Ectodermal cell (in vitro differentiated cells): ENCODE data around the gene LCORL.

Source experiments
- H3K27ac ChIP-seq: 2 replicates; pipeline ENCODE4 v1.7.0; 2013; ENCODE audit warnings: mild to moderate bottlenecking, low read depth, low read length; ENCODE audit not compliant: insufficient read depth, poor library complexity, severe bottlenecking
- H3K27me3 ChIP-seq: 2 replicates; pipeline ENCODE4 v1.7.0; 2013; ENCODE audit warnings: mild to moderate bottlenecking, low read length; ENCODE audit not compliant: insufficient read depth, control insufficient read depth, poor library complexity, severe bottlenecking
- H3K36me3 ChIP-seq: one replicate; pipeline ENCODE4 v1.7.0; 2013; ENCODE audit warnings: low read length; ENCODE audit not compliant: control insufficient read depth, insufficient read depth
- H3K4me1 ChIP-seq: one replicate; pipeline ENCODE4 v1.7.0; 2013; ENCODE audit warnings: low read length; ENCODE audit not compliant: control insufficient read depth, insufficient read depth
- H3K4me3 ChIP-seq: 2 replicates; pipeline ENCODE4 v1.7.0; 2013; ENCODE audit warnings: low read depth, low read length, control low read depth; ENCODE audit not compliant: insufficient read depth
- H3K9me3 ChIP-seq: 2 replicates; pipeline ENCODE4 v1.7.0; 2013; ENCODE audit warnings: mild to moderate bottlenecking, low read length, moderate library complexity; ENCODE audit not compliant: control insufficient read depth
- WGBS, 2 experiments: methylation state at CpG; one replicate each; pipeline ENCODE4 v1.1.7; 2013; ENCODE audit warnings: missing lambda C conversion rate in 2 of 2; 5-methylcytosine and 5-hydroxymethylcytosine counted together

Gene LCORL

GRCh38 chr4:17911608-17912007 is 109.9 kb downstream of the LCORL start:
- Histone ChIP-seq H3K4me3 (no peak overlapping the region), H3K36me3 (peaks cover 7% of the 10 kb centered on the region), H3K9me3 (no peaks in the 10 kb centered on the region), H3K27me3 (no peaks in the 10 kb centered on the region), H3K27ac (no peak overlapping the region), H3K4me1 (no peaks in the 10 kb centered on the region)
- WGBS, 2 experiments: 96 to 98% methylated on average over 11 of the region's 11 CpGs

GRCh38 chr4:17898553-17899055 is 123.0 kb downstream of the LCORL start:
- Histone ChIP-seq H3K36me3 (no peaks in the 10 kb centered on the region), H3K27ac (no peak overlapping the region), H3K27me3 (no peaks in the 10 kb centered on the region), H3K4me3 (no peak overlapping the region), H3K4me1 (no peaks in the 10 kb centered on the region), H3K9me3 (no peaks in the 10 kb centered on the region)
- 100% methylated on average over 1 of the region's 2 CpGs for WGBS, 2 experiments

DNA sequence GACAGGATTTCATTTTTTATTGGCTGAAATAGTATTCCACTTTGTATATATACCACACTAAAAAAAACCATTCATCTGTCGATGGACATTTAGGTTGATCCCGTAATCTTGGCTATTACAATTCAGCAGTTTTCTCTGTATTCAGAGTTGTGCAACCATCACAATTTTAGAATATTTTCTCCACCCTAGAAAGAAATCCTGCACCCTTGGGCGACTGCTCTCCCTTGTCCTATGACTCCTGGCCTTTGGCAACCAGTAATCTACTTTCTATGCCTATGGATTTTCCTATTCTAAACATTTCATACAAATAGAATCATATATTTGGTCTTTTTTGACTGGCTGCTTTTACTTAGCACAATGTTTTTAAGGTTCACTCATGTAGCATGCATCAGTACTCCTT is 126.1 kb downstream of the LCORL start:
- no peaks in the 10 kb centered on the region for H3K36me3 ChIP-seq
- no peak overlapping the region for H3K27ac ChIP-seq
- H3K4me1 ChIP-seq: no peaks in the 10 kb centered on the region
- no peaks in the 10 kb centered on the region for H3K9me3 ChIP-seq
- 96 to 97% methylated on average over 3 of the region's 3 CpGs for WGBS, 2 experiments
- H3K27me3 ChIP-seq: no peaks in the 10 kb centered on the region
- no peak overlapping the region for H3K4me3 ChIP-seq

GRCh38 chr4:17894421-17894820 is 127.1 kb downstream of the LCORL start:
- 70% methylated on average over 2 of the region's 3 CpGs; no CpG with 5 or more reads in 1 of the 2 experiments for WGBS, 2 experiments

GRCh38 chr4:17889692-17890091 is 131.9 kb downstream of the LCORL start:
- Histone ChIP-seq H3K9me3 (no peaks in the 10 kb centered on the region), H3K4me1 (no peaks in the 10 kb centered on the region), H3K27me3 (no peaks in the 10 kb centered on the region), H3K27ac (no peak overlapping the region), H3K4me3 (no peak overlapping the region), H3K36me3 (no peaks in the 10 kb centered on the region)
- no CpG with 5 or more reads among the region's 1 CpG for WGBS, 2 experiments

More at GRCh38 chr4:17894421-17894820, 127.1 kb downstream of the LCORL start:
- Histone ChIP-seq H3K4me1 (no peaks in the 10 kb centered on the region), H3K9me3 (no peaks in the 10 kb centered on the region), H3K27ac (no peak overlapping the region), H3K36me3 (no peaks in the 10 kb centered on the region), H3K27me3 (no peaks in the 10 kb centered on the region), H3K4me3 (no peak overlapping the region)

DNA sequence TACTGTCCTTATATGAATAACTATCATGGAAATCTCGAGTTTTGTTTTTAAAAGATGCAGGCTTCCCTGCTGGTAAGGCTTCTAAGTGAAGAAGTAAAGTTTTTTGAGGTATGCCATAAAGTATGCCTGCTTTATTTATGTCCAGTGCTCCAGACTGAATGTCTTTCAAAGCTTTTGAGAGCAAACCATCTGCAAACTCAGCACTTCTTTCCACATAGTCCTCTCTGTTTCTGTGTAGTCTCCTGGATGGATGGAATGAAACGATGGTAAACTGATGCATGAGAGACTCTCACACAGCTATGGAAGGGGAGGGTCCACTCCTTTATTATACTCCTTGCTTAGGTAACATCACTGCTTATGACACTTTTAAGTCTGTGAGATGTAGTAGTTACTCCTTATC is 137.0 kb downstream of the LCORL start:
- H3K36me3 ChIP-seq: no peaks in the 10 kb centered on the region
- H3K4me1 ChIP-seq: no peaks in the 10 kb centered on the region
- no peak overlapping the region for H3K4me3 ChIP-seq
- no peaks in the 10 kb centered on the region for H3K27me3 ChIP-seq
- no peak overlapping the region for H3K27ac ChIP-seq
- no peaks in the 10 kb centered on the region for H3K9me3 ChIP-seq
- 97 to 100% methylated on average over 2 of the region's 2 CpGs for WGBS, 2 experiments

- H3K4me3 ChIP-seq: no peak overlapping the region
- H3K36me3 ChIP-seq: no peaks in the 10 kb centered on the region
- no peaks in the 10 kb centered on the region for H3K9me3 ChIP-seq
- no peak overlapping the region for H3K27ac ChIP-seq
- no peaks in the 10 kb centered on the region for H3K4me1 ChIP-seq
- WGBS, 2 experiments: 100% methylated on average over 1 to 2 of the region's 2 CpGs
- no peaks in the 10 kb centered on the region for H3K27me3 ChIP-seq
These were observed 137.5 kb downstream of the LCORL start for GRCh38 chr4:17884063-17884462.

GRCh38 chr4:17877661-17878060 is 143.9 kb downstream of the LCORL start:
- Histone ChIP-seq H3K27me3 (no peaks in the 10 kb centered on the region), H3K27ac (no peak overlapping the region), H3K4me3 (no peak overlapping the region), H3K9me3 (no peaks in the 10 kb centered on the region), H3K36me3 (no peaks in the 10 kb centered on the region), H3K4me1 (no peaks in the 10 kb centered on the region)
- WGBS, 2 experiments: 94 to 97% methylated on average over 5 of the region's 5 CpGs

DNA sequence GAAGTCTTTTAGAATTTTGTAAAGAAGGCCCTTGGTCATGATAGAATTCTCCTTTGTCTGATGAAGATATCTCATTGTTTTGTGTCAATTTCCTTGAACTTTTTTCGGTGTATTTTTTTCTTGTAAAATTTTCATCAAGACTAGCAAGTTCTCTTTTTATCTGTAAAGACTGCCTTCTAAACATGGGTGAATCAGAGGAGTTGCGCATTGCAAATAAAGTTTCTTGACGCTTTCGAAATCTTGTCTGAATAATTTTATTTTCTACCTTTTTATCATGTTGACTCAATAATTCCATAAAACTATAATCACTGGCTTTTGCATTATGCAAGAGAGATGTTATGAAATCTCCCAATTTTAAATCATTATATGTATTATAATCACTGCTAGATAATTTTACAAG is 144.6 kb downstream of the LCORL start:
- no peaks in the 10 kb centered on the region for H3K27me3 ChIP-seq
- WGBS, 2 experiments: 95 to 100% methylated on average over 3 to 4 of the region's 4 CpGs
- no peak overlapping the region for H3K27ac ChIP-seq
- H3K36me3 ChIP-seq: no peaks in the 10 kb centered on the region
- H3K4me1 ChIP-seq: no peaks in the 10 kb centered on the region
- no peak overlapping the region for H3K4me3 ChIP-seq
- no peaks in the 10 kb centered on the region for H3K9me3 ChIP-seq

DNA sequence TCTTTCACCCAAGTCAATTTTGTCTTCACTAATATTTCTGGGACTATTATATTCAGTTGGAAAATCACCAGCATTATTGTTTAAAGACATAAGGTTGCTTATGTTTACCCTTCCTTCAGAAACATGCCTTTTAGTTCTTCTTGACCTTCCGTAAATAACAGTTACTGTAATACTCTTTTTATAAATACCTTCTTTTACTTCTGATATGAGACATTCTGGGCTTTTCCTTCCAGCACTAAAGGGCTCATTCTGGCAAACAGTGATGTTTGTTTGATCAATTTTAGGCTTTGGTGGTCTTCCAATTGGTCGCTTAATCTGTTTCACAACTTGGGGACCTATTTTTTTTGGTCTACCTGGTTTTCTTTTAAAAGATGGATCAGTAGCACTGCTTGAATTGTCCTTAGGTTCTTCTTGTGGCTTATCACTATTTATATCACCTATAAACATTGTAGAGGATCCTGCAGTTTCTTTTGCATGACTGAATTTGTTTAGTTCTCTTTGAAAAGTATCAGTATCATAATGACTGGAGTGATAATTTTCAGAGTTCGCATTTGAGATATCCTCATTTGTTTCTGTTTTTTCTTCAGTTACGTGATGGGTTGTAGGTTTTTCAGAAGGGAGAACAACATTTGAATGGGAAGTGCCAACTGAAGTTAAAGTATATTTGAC is 146.0 kb downstream of the LCORL start:
- Histone ChIP-seq H3K4me1 (no peaks in the 10 kb centered on the region), H3K36me3 (no peaks in the 10 kb centered on the region), H3K27me3 (no peaks in the 10 kb centered on the region), H3K27ac (no peak overlapping the region), H3K9me3 (no peaks in the 10 kb centered on the region), H3K4me3 (no peak overlapping the region)
- whole genome bisulfite sequencing, 2 experiments: 91 to 93% methylated on average over 3 to 4 of the region's 4 CpGs
